ENCODE results near the gene LRSAM1. TPM values are rescaled to one million over a fixed set of nuclear protein-coding genes. Genes with fewer than 3 reads are reported as not detected.

Gene LRSAM1
- total and polyA plus RNA-seq, 5 donors: 14.4 to 23.8 (median 23.2) TPM

- WGBS: 91% methylated on average over 6 of the region's 6 CpGs
- ATAC-seq: no peak
- H3K27me3 ChIP-seq (ENCODE audit: control insufficient read depth, insufficient read depth): no peaks in the 10 kb centered on the region
- peak in 2 of 3 donors; percentile 22 to 52 for DNase-seq
- intact Hi-C loops (cut with DNase I): loop anchor here in 2 of 4 donors (5.0 to 10.0 kb wide), 2 partner anchors 222 to 424 kb away; no protein-coding TSS in a partner anchor
- no peaks in the 10 kb centered on the region for H3K4me1 ChIP-seq (ENCODE audit: control insufficient read depth, insufficient read depth, low read length)
- no peak overlapping the region for H3K27ac ChIP-seq (ENCODE audit: low read length)
- no peaks in the 10 kb centered on the region for H3K9me3 ChIP-seq (ENCODE audit: control insufficient read depth, low read length)
- H3K4me3 ChIP-seq (ENCODE audit: low read length): no peak overlapping the region
These were observed 49.1 kb downstream of the LRSAM1 start for GRCh38 chr9:127500399-127500798.

- Histone ChIP-seq H3K27ac (ENCODE audit: low read length) (no peak overlapping the region), H3K27me3 (ENCODE audit: control insufficient read depth, insufficient read depth) (no peaks in the 10 kb centered on the region), H3K4me3 (ENCODE audit: low read length) (no peak overlapping the region), H3K4me1 (ENCODE audit: control insufficient read depth, insufficient read depth, low read length) (no peaks in the 10 kb centered on the region), H3K9me3 (ENCODE audit: control insufficient read depth, low read length) (no peaks in the 10 kb centered on the region)
- intact Hi-C loops (cut with DNase I): loop anchor here in 2 of 4 donors (5.0 to 10.0 kb wide), 2 partner anchors 221 to 424 kb away; no protein-coding TSS in a partner anchor
- DNase-seq (peak in 1 of 3 donors; percentile 36), ATAC-seq (no peak)
- 85% methylated on average over 9 of the region's 9 CpGs for WGBS
These were observed 49.6 kb downstream of the LRSAM1 start for GRCh38 chr9:127500862-127501261.

GRCh38 chr9:127501821-127502343 lies 50.6 kb downstream of the LRSAM1 start:
- 86% methylated on average over 12 of the region's 12 CpGs for whole genome bisulfite sequencing
- ATAC-seq (no peak), DNase-seq (peak in 2 of 3 donors; percentile 11 to 27)
- Histone ChIP-seq H3K27me3 (ENCODE audit: control insufficient read depth, insufficient read depth) (no peaks in the 10 kb centered on the region), H3K27ac (ENCODE audit: low read length) (no peak overlapping the region), H3K9me3 (ENCODE audit: control insufficient read depth, low read length) (no peaks in the 10 kb centered on the region), H3K4me1 (ENCODE audit: control insufficient read depth, insufficient read depth, low read length) (no peaks in the 10 kb centered on the region), H3K4me3 (ENCODE audit: low read length) (no peak overlapping the region)
- intact Hi-C loops (cut with DNase I): loop anchor here in 2 of 4 donors (5.0 to 10.0 kb wide), 2 partner anchors 220 to 423 kb away; no protein-coding TSS in a partner anchor

GRCh38 chr9:127502706-127503378 lies 51.5 kb downstream of the LRSAM1 start:
- Histone ChIP-seq H3K4me1 (ENCODE audit: control insufficient read depth, insufficient read depth, low read length) (no peaks in the 10 kb centered on the region), H3K9me3 (ENCODE audit: control insufficient read depth, low read length) (no peaks in the 10 kb centered on the region), H3K27me3 (ENCODE audit: control insufficient read depth, insufficient read depth) (no peaks in the 10 kb centered on the region), H3K4me3 (ENCODE audit: low read length) (no peak overlapping the region), H3K27ac (ENCODE audit: low read length) (no peak overlapping the region)
- peak in 2 of 3 donors; percentile 43 to 58 for DNase-seq
- 86% methylated on average over 21 of the region's 21 CpGs for WGBS
- intact Hi-C loops (cut with DNase I): loop anchor here in 2 of 4 donors (1.0 to 10.0 kb wide), 3 partner anchors 83 to 422 kb away; no protein-coding TSS in a partner anchor
- ATAC-seq: peak in 1 of 2 donors; percentile 4

- no peak for ATAC-seq
- WGBS: 92% methylated on average over 20 of the region's 20 CpGs
- H3K4me1 ChIP-seq (ENCODE audit: control insufficient read depth, insufficient read depth, low read length): no peaks in the 10 kb centered on the region
- H3K27ac ChIP-seq (ENCODE audit: low read length): no peak overlapping the region
- peak in 2 of 3 donors; percentile 44 to 52 for DNase-seq
- no peaks in the 10 kb centered on the region for H3K27me3 ChIP-seq (ENCODE audit: control insufficient read depth, insufficient read depth)
- intact Hi-C loops (cut with DNase I): loop anchor here in 2 of 4 donors (1.0 to 10.0 kb wide), 3 partner anchors 83 to 421 kb away; no protein-coding TSS in a partner anchor
- H3K9me3 ChIP-seq (ENCODE audit: control insufficient read depth, low read length): no peaks in the 10 kb centered on the region
- no peak overlapping the region for H3K4me3 ChIP-seq (ENCODE audit: low read length)
These were observed 52.1 kb downstream of the LRSAM1 start for GRCh38 chr9:127503379-127503921.

GRCh38 chr9:127503947-127504886 lies 52.9 kb downstream of the LRSAM1 start:
- H3K9me3 ChIP-seq (ENCODE audit: control insufficient read depth, low read length): no peaks in the 10 kb centered on the region
- no peak overlapping the region for H3K27ac ChIP-seq (ENCODE audit: low read length)
- intact Hi-C loops (cut with DNase I): loop anchor here (1.0 to 10.0 kb wide), 4 partner anchors 82 to 421 kb away; no protein-coding TSS in a partner anchor
- no peaks in the 10 kb centered on the region for H3K27me3 ChIP-seq (ENCODE audit: control insufficient read depth, insufficient read depth)
- H3K4me1 ChIP-seq (ENCODE audit: control insufficient read depth, insufficient read depth, low read length): no peaks in the 10 kb centered on the region
- 53% methylated on average over 25 of the region's 25 CpGs for WGBS
- ATAC-seq (peak; percentile 78 to 79), DNase-seq (peak; percentile 88 to 97 (median 95))
- H3K4me3 ChIP-seq (ENCODE audit: low read length): no peak overlapping the region

- intact Hi-C loops (cut with DNase I): loop anchor here (2.0 to 10.0 kb wide), 3 partner anchors 82 to 420 kb away; no protein-coding TSS in a partner anchor
- WGBS: 87% methylated on average over 8 of the region's 8 CpGs
- Histone ChIP-seq H3K27me3 (ENCODE audit: control insufficient read depth, insufficient read depth) (no peaks in the 10 kb centered on the region), H3K9me3 (ENCODE audit: control insufficient read depth, low read length) (no peaks in the 10 kb centered on the region), H3K27ac (ENCODE audit: low read length) (no peak overlapping the region), H3K4me3 (ENCODE audit: low read length) (no peak overlapping the region), H3K4me1 (ENCODE audit: control insufficient read depth, insufficient read depth, low read length) (no peaks in the 10 kb centered on the region)
- ATAC-seq (no peak), DNase-seq (no peak)
These were observed 53.6 kb downstream of the LRSAM1 start for GRCh38 chr9:127504887-127505251.

GRCh38 chr9:127505396-127506116 lies 54.2 kb downstream of the LRSAM1 start:
- ATAC-seq (peak; percentile 25 to 47), DNase-seq (peak; percentile 36 to 76 (median 68))
- no peaks in the 10 kb centered on the region for H3K9me3 ChIP-seq (ENCODE audit: control insufficient read depth, low read length)
- no peak overlapping the region for H3K4me3 ChIP-seq (ENCODE audit: low read length)
- H3K4me1 ChIP-seq (ENCODE audit: control insufficient read depth, insufficient read depth, low read length): no peaks in the 10 kb centered on the region
- no peak overlapping the region for H3K27ac ChIP-seq (ENCODE audit: low read length)
- no peaks in the 10 kb centered on the region for H3K27me3 ChIP-seq (ENCODE audit: control insufficient read depth, insufficient read depth)
- WGBS: 71% methylated on average over 16 of the region's 16 CpGs
- intact Hi-C loops (cut with DNase I): loop anchor here (2.0 to 10.0 kb wide), 2 partner anchors 81 to 419 kb away; no protein-coding TSS in a partner anchor

- Histone ChIP-seq H3K4me3 (ENCODE audit: low read length) (no peak overlapping the region), H3K9me3 (ENCODE audit: control insufficient read depth, low read length) (no peaks in the 10 kb centered on the region), H3K27ac (ENCODE audit: low read length) (no peak overlapping the region), H3K4me1 (ENCODE audit: control insufficient read depth, insufficient read depth, low read length) (no peaks in the 10 kb centered on the region), H3K27me3 (ENCODE audit: control insufficient read depth, insufficient read depth) (no peaks in the 10 kb centered on the region)
- DNase-seq (peak in 2 of 3 donors; percentile 42 to 65), ATAC-seq (peak in 1 of 2 donors; percentile 1)
- intact Hi-C loops (cut with DNase I): loop anchor here in 2 of 4 donors (10.0 kb wide), 1 partner anchor 419 kb away; no protein-coding TSS in a partner anchor
- WGBS: 77% methylated on average over 12 of the region's 12 CpGs
These were observed 55.0 kb downstream of the LRSAM1 start for GRCh38 chr9:127506117-127506813.

Measured in right cardiac atrium (tissue), 5 donors.